IPS-15b (cell line): Measurements from ENCODE around the gene ABHD17A.
"Not testable (repeated sequence)": the region's sequence is repeated elsewhere in the genome, so short reads cannot be mapped to it uniquely, and the experiment has no call there.

Experiments used
- H3K27me3 ChIP-seq: one replicate; pipeline ENCODE4 v1.6.1; 2013; ENCODE audit warnings: low read length; ENCODE audit not compliant: control insufficient read depth, insufficient read depth
- H3K36me3 ChIP-seq: one replicate; pipeline ENCODE4 v1.6.1; 2013; ENCODE audit warnings: low read length; ENCODE audit not compliant: control insufficient read depth, insufficient read depth
- H3K4me1 ChIP-seq: one replicate; pipeline ENCODE4 v1.6.1; 2013; ENCODE audit warnings: mild to moderate bottlenecking, low read length; ENCODE audit not compliant: control insufficient read depth, insufficient read depth
- H3K4me3 ChIP-seq: one replicate; pipeline ENCODE4 v1.5.1; 2013; ENCODE audit warnings: low read depth, low read length
- H3K9ac ChIP-seq: one replicate; pipeline ENCODE4 v1.6.1; 2013; ENCODE audit warnings: low read depth, mild to moderate bottlenecking, low read length
- H3K9me3 ChIP-seq: one replicate; pipeline ENCODE4 v1.6.1; 2013; ENCODE audit warnings: mild to moderate bottlenecking, low read length; ENCODE audit not compliant: control insufficient read depth, insufficient read depth

The ABHD17A gene

DNA sequence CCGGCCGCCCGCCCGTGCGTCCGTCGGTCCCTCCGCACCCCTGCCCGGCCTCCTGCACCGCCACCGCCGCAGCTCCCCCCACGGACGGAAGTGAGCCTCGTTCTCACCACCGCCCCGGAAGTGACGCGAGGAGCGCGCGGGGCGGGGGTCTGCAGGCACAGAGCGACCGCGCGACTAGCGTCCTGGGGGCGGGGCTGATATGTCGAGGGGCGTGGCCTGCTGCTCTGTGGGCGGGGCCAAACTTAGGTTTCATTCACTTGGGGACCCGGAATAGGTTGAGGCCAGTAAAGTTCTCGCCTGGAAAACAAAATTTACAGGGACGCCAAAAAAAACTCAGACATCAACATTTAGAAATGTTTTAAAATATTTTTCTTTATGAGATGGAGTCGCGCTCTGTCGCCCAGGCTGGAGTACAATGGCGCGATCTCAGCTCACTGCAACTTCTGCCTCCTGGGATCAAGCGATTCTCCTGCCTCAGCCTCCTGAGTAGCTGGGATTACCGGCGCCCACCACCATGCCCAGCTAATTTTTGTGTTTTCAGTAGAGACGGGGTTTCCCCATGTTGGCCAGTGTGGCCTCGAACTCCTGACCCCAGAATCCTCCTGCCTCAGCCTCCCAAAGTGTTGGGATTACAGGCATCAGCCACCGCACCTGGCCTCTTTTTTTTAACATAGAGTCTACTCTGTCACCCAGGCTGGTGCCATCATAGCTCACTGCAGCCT lies at the start of gene ABHD17A:
Gene ABHD17A (minus strand): TSS at position 99 of the 722 bp plus-strand sequence. CDS start 3,930 bp downstream, outside the sequence.
- not testable (repeated sequence) for H3K9me3 ChIP-seq, H3K27me3 ChIP-seq, H3K36me3 ChIP-seq
- peak within 1 kb of the TSS; percentile 70 for H3K9ac ChIP-seq
- H3K4me3 ChIP-seq = peak within 1 kb of the TSS; percentile 79
- H3K4me1 ChIP-seq = peaks cover 13% of the 10 kb centered on the region

DNA sequence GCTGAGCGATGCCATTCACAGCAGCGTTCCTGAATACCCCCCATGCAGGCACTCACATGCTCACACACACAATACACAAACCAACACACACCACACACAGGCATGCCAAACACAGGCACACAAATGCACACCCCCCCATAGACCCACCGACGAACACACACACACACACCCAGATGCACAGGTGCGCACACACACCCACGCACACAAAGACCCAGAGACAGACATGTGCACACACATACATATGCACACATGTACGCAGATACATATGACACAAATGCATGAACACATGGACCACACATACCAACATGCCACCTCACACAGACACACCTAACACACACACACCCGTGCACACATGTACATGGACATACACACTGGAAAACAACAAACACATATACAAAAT lies 48.6 kb upstream of the ABHD17A start:
- H3K9me3 ChIP-seq = no peaks in the 10 kb centered on the region
- no peaks in the 10 kb centered on the region for H3K4me1 ChIP-seq
- no peak overlapping the region for H3K4me3 ChIP-seq
- H3K36me3 ChIP-seq = no peaks in the 10 kb centered on the region
- no peak overlapping the region for H3K9ac ChIP-seq
- no peaks in the 10 kb centered on the region for H3K27me3 ChIP-seq

DNA sequence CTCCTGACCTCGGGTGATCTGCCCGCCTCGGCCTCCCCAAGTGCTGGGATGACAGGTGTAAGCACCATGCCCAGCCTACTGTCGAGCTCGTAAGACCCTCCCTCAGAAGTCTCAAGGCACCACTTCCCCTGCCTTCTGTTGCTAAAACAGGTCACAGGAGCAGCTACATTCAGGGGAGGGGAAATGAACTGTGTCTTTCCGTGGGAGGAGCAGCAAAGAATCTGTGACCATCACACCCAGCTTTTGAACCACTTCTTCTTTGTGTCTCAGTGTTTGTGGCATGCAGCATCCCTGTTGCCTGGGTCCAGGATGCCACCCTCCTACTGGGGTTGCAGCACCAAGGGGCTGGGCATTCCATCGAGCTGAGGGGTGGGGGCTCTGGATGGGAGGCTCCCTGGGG lies 47.9 kb upstream of the ABHD17A start:
- no peak overlapping the region for H3K9ac ChIP-seq
- H3K9me3 ChIP-seq = no peaks in the 10 kb centered on the region
- H3K36me3 ChIP-seq = no peaks in the 10 kb centered on the region
- H3K4me1 ChIP-seq = no peaks in the 10 kb centered on the region
- H3K27me3 ChIP-seq = no peaks in the 10 kb centered on the region
- H3K4me3 ChIP-seq = no peak overlapping the region

DNA sequence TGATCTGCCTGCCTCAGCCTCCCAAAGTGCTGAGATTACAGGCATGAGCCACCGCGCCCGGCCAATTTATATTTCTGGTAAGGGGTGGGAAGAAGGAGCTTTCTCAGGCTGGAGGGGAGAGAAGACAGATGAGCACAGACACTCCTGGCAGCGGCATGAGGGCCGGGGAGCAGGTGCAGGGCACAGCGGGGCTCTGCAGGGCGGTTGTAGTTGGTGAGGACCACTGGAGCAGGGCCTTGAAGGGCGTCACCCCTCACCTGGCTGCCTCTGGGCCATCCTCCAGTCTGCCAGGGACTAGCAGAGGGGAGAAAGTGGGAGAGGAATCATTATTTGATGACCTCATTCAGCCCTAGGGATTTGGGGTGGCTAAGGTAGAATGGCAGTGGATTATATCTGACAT lies 47.1 kb upstream of the ABHD17A start:
- Histone ChIP-seq H3K9me3 (no peaks in the 10 kb centered on the region), H3K4me1 (no peaks in the 10 kb centered on the region), H3K36me3 (no peaks in the 10 kb centered on the region), H3K27me3 (no peaks in the 10 kb centered on the region), H3K9ac (no peak overlapping the region), H3K4me3 (no peak overlapping the region)

DNA sequence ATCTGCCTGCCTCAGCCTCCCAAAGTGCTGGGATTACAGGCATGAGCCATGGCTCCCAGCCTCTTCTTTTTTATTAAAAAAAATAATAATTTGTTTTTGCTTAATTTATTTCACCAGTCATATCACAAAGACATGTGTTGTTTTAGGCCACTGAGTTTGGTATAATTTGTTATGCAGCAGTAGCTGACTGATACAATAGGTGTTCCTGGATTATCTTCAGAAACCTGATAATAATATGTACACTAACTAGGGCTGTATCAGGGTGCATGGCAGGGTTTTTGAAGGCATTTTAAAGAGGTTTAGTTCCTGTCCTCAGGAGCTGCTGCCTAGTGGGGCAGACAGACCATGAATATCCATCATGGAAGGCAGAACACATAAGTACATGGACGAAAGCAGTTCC lies 46.1 kb upstream of the ABHD17A start:
- no peaks in the 10 kb centered on the region for H3K36me3 ChIP-seq
- H3K9ac ChIP-seq = no peak overlapping the region
- no peak overlapping the region for H3K4me3 ChIP-seq
- H3K27me3 ChIP-seq = no peaks in the 10 kb centered on the region
- no peaks in the 10 kb centered on the region for H3K4me1 ChIP-seq
- no peaks in the 10 kb centered on the region for H3K9me3 ChIP-seq

DNA sequence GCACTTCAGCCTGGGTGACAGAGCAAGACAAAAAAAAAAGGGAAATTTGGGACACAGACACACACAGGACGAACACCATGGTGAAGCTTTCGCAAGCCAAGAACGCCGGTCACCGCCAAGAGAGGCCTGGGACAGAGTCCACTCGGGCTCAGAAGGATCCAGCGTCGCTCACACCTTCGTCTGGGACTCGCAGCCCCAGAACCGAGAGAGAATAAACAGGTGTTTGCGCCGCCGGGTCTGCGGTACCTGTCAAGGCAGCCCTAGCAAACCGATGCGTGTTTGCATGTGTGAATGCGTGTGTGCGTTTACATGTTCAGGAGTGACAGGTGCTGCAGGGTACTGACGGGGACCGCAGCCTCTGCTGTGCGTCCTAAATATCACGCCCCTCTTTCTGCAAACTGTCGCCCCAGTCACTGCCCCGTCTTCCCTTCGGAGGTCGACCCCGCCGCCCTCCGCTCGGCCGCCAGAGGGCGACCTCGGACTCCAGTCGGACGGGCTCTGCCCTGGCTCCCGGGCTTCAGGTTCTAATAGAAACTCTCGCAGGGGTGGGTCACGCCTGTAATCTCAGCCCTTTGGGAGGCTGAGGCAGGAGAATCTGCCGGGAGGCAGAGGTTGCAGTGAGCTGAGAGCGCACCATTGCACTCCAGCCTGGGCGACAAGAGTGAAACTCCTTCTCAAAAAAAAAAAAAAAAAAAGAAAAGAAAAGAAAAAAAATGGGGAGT lies 43.9 kb upstream of the ABHD17A start:
- no peaks in the 10 kb centered on the region for H3K27me3 ChIP-seq
- H3K4me1 ChIP-seq = no peaks in the 10 kb centered on the region
- H3K9me3 ChIP-seq = no peaks in the 10 kb centered on the region
- no peak overlapping the region for H3K9ac ChIP-seq
- no peaks in the 10 kb centered on the region for H3K36me3 ChIP-seq
- peak overlapping the region; percentile 46 for H3K4me3 ChIP-seq

DNA sequence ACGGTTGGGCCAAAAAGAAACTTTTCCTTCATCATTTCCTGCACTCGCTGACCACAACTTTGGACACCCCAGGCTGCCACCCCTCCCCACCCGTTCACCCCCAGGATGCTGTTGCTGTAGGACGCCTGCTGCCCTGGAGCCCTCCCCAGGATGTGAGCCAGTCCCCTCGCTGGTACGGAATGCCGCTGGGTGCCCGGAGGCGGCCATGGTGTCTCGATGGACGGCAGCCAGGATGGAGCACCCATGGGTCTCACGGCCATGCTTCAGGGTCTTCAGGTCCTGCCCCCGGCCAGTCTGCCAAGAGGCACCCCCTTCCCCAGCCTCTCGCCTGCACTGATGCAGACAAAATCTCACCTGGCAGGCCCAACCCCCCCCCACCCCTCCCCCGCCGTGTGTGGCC lies 40.2 kb upstream of the ABHD17A start:
- Histone ChIP-seq H3K4me1 (no peaks in the 10 kb centered on the region), H3K36me3 (peaks cover 24% of the 10 kb centered on the region), H3K9me3 (no peaks in the 10 kb centered on the region), H3K9ac (no peak overlapping the region), H3K27me3 (no peaks in the 10 kb centered on the region), H3K4me3 (no peak overlapping the region)

DNA sequence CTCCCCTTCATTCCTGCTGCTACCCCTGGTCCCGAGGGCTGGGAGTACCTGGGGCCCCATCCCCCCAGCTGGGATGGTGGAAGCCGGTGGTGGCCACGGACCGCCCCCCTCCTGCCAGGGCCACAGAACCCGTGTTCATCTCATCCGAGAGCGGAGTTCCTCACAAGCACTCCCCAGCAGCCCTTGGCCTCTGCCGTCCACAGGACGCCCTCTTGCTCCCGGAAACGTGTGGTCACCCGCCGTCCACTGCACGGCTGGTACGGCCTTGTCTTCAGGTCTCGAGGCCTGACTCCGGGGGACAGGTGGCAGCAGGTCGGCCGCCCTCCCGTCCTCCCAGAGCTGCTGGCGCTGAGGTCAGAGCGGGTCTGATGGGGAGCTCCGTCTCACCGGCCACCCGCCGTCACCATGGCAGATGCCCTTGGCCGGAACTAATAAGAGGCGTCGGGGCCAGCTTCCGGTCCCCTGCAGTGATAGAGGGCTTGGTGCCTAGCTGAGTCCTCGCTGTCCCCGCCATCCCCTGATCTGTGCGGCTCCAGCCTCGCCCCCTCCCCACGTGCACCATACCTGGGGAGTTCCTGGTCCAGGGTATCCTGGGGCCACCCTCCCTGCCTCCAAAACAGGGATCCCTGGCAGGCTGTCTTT lies 39.1 kb upstream of the ABHD17A start:
- H3K9me3 ChIP-seq = no peaks in the 10 kb centered on the region
- H3K9ac ChIP-seq = no peak overlapping the region
- H3K4me1 ChIP-seq = no peaks in the 10 kb centered on the region
- no peaks in the 10 kb centered on the region for H3K27me3 ChIP-seq
- H3K36me3 ChIP-seq = peaks cover 31% of the 10 kb centered on the region
- no peak overlapping the region for H3K4me3 ChIP-seq

DNA sequence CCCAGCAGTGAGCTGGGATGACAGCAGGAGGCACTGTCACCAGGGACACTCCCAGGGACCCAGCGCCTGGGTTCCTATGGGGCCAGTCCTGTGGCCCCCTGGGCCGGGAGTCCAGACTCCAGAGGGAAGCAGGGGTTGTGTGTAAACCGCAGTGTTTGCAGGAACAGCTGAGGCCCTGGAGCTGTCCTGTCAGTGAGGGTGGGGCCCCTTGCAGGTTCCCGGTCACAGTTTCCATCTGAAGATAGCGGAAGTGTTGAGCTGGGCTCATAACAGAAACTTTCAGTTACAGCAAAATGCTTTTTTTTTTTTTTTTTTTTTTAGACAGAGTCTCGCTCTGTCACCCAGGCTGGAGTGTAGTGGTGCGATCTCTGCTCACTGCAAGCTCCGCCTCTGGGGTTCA lies 38.0 kb upstream of the ABHD17A start:
- H3K9ac ChIP-seq = no peak overlapping the region
- H3K36me3 ChIP-seq = peaks cover 38% of the 10 kb centered on the region
- no peaks in the 10 kb centered on the region for H3K9me3 ChIP-seq
- H3K27me3 ChIP-seq = no peaks in the 10 kb centered on the region
- no peak overlapping the region for H3K4me3 ChIP-seq
- no peaks in the 10 kb centered on the region for H3K4me1 ChIP-seq

DNA sequence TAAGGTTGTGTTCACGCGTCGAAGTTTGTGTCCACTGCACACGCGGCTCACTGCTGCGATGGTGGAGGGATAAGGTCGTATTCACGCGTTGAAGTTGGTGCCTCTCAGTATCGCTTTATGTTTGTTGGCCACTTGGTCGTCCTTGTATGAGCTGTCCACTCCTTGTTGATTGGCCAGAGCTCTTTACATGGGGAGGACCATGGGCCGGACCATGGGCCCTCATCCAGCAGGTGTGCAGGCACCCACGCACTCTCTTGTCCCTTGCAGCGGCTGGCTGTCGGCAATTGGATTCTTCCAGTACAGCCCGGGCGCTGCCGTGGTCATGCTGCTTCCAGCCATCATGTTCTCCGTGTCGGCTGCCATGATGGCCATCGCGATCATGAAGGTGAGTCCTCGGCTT lies 37.5 kb upstream of the ABHD17A start:
- no peaks in the 10 kb centered on the region for H3K4me1 ChIP-seq
- no peaks in the 10 kb centered on the region for H3K9me3 ChIP-seq
- peaks cover 42% of the 10 kb centered on the region for H3K36me3 ChIP-seq
- H3K9ac ChIP-seq = no peak overlapping the region
- H3K27me3 ChIP-seq = no peaks in the 10 kb centered on the region
- no peak overlapping the region for H3K4me3 ChIP-seq

DNA sequence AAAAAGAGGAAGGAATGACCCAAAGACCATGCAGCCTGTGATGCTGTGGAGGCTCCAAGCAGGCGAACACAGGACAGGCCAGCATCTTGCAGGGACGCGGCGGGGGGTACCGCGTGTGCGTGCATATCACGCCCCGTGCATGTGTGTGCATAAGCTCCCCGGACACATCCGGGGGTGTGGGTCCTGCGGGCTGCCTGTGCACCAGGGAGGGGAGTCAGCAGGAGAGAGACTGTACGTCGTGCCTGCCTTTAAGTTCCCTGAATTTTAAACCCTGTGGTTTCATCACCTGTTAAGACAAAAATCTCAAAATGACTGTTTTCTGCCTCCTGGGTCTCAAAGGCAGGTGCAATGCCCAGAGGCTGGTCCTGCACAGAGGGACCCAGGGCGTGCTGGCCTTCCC lies 36.5 kb upstream of the ABHD17A start:
- no peak overlapping the region for H3K9ac ChIP-seq
- no peaks in the 10 kb centered on the region for H3K27me3 ChIP-seq
- no peak overlapping the region for H3K4me3 ChIP-seq
- H3K4me1 ChIP-seq = no peaks in the 10 kb centered on the region
- H3K9me3 ChIP-seq = no peaks in the 10 kb centered on the region
- H3K36me3 ChIP-seq = peaks cover 48% of the 10 kb centered on the region

DNA sequence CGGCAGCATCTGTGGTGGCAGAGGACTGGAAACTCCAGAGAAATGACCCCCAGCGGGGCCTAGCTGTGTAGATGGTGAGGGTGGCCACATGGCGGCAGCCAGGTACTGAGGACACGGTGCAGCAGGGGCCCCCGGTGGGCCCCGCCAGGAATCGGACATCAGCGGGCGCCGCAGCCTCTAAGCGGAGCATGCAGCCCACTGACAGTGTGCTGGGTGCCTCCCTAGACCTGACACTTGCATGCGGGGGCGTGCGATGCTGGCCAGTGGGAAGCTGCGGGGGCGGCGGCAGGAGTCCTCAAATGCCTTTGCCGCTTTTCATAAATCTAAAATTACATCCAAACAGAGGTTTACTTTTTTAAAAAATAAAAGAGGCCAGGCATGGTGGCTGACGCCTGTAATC lies 36.0 kb upstream of the ABHD17A start:
- Histone ChIP-seq H3K9me3 (no peaks in the 10 kb centered on the region), H3K4me1 (no peaks in the 10 kb centered on the region), H3K4me3 (no peak overlapping the region), H3K27me3 (no peaks in the 10 kb centered on the region), H3K36me3 (peaks cover 48% of the 10 kb centered on the region), H3K9ac (no peak overlapping the region)
